ENCODE data around the gene ASB3.
"Not testable (repeated sequence)": the region's sequence is repeated elsewhere in the genome, so short reads cannot be mapped to it uniquely, and the experiment has no call there.

- TF ChIP-seq, protein P1, sequence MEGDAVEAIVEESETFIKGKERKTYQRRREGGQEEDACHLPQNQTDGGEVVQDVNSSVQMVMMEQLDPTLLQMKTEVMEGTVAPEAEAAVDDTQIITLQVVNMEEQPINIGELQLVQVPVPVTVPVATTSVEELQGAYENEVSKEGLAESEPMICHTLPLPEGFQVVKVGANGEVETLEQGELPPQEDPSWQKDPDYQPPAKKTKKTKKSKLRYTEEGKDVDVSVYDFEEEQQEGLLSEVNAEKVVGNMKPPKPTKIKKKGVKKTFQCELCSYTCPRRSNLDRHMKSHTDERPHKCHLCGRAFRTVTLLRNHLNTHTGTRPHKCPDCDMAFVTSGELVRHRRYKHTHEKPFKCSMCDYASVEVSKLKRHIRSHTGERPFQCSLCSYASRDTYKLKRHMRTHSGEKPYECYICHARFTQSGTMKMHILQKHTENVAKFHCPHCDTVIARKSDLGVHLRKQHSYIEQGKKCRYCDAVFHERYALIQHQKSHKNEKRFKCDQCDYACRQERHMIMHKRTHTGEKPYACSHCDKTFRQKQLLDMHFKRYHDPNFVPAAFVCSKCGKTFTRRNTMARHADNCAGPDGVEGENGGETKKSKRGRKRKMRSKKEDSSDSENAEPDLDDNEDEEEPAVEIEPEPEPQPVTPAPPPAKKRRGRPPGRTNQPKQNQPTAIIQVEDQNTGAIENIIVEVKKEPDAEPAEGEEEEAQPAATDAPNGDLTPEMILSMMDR (conservative IDR thresholded peaks at IDR 0.05; ENCODE audit: low read depth, low read length) = not testable (repeated sequence)
- not testable (repeated sequence) for TF ChIP-seq EZH2phosphoT487 (IDR thresholded peaks at IDR 0.05; ENCODE audit: borderline replicate concordance, low read length)
Observed at GRCh38 chr2:53829980-53830290, 43.2 kb upstream of the ASB3 start.

Data from PC-3 (cell line).